Neural crest cell (in vitro differentiated cells): ENCODE results near the gene ATAT1. TPM values are rescaled to one million over a fixed set of nuclear protein-coding genes. Genes with fewer than 3 reads are reported as not detected.
"Not testable (repeated sequence)": the region's sequence is repeated elsewhere in the genome, so short reads cannot be mapped to it uniquely, and the experiment has no call there.

Experiments
- DNase-seq: peaks from one replicate; pipeline ENCODE4 v3.0.0; 2021; ENCODE audit warnings: low read depth, mixed read lengths, low spot score
- H3K27ac Mint-ChIP-seq: one replicate; pipeline ENCODE4 v1.8.0; 2021; ENCODE audit warnings: mild to moderate bottlenecking, mixed read lengths; ENCODE audit not compliant: unreplicated experiment
- H3K27me3 Mint-ChIP-seq: 2 replicates; pipeline ENCODE4 v1.8.0; 2021; ENCODE audit warnings: low read depth, mild to moderate bottlenecking, mixed read lengths
- H3K36me3 Mint-ChIP-seq: 2 replicates; pipeline ENCODE4 v1.8.0; 2021; ENCODE audit warnings: low read depth, mild to moderate bottlenecking, mixed read lengths
- H3K4me1 Mint-ChIP-seq: 2 replicates; pipeline ENCODE4 v1.8.0; 2021; ENCODE audit warnings: mixed read lengths
- H3K4me3 Mint-ChIP-seq: one replicate; pipeline ENCODE4 v1.8.0; 2021; ENCODE audit warnings: mild to moderate bottlenecking, mixed read lengths
- H3K9me3 Mint-ChIP-seq: 2 replicates; pipeline ENCODE4 v1.8.0; 2021; ENCODE audit warnings: mixed read lengths
- CTCF ChIP-seq: fragments of 200-600 bp; sonication (generic); conservative IDR thresholded peaks from 2 replicates; pipeline ENCODE4 v1.5.0; 2021; ENCODE audit warnings: antibody characterized with exemption, mild to moderate bottlenecking
- total RNA-seq: library from RNA; stranded (reverse); gene quantifications from 2 replicates; pipeline ENCODE4 v1.2.1, GENCODE V29; 2021

ATAT1 gene
- total RNA-seq, 1 donor from 2014 or later: 58.2 TPM

GRCh38 chr6:30656513-30656912, 29.8 kb downstream of the ATAT1 start:
- Mint-ChIP-seq H3K27ac (no peak overlapping the region), H3K36me3 (peaks cover 14% of the 10 kb centered on the region), H3K9me3 (no peaks in the 10 kb centered on the region), H3K27me3 (no peaks in the 10 kb centered on the region), H3K4me3 (no peak overlapping the region), H3K4me1 (no peaks in the 10 kb centered on the region)
- no peak for TF ChIP-seq CTCF
- no peak for DNase-seq

GRCh38 chr6:30657454-30657853, 30.8 kb downstream of the ATAT1 start:
- no peak for DNase-seq
- Mint-ChIP-seq H3K27ac (no peak overlapping the region), H3K4me1 (no peaks in the 10 kb centered on the region), H3K4me3 (no peak overlapping the region), H3K36me3 (peaks cover 19% of the 10 kb centered on the region), H3K9me3 (no peaks in the 10 kb centered on the region), H3K27me3 (no peaks in the 10 kb centered on the region)
- TF ChIP-seq CTCF: no peak

GRCh38 chr6:30657922-30658321, 31.2 kb downstream of the ATAT1 start:
- not testable (repeated sequence) for H3K4me1 Mint-ChIP-seq, H3K9me3 Mint-ChIP-seq, H3K27ac Mint-ChIP-seq, DNase-seq, H3K4me3 Mint-ChIP-seq, H3K27me3 Mint-ChIP-seq
- peaks cover 19% of the 10 kb centered on the region for H3K36me3 Mint-ChIP-seq

GRCh38 chr6:30664994-30665767, 38.5 kb downstream of the ATAT1 start:
- no peak overlapping the region for H3K4me3 Mint-ChIP-seq
- no peak for TF ChIP-seq CTCF
- H3K9me3 Mint-ChIP-seq: no peaks in the 10 kb centered on the region
- no peak overlapping the region for H3K27ac Mint-ChIP-seq
- H3K27me3 Mint-ChIP-seq: no peaks in the 10 kb centered on the region
- DNase-seq: no peak
- H3K4me1 Mint-ChIP-seq: no peaks in the 10 kb centered on the region
- peaks cover 9% of the 10 kb centered on the region for H3K36me3 Mint-ChIP-seq

- not testable (repeated sequence) for H3K27ac Mint-ChIP-seq, H3K4me3 Mint-ChIP-seq, H3K9me3 Mint-ChIP-seq, H3K27me3 Mint-ChIP-seq, H3K4me1 Mint-ChIP-seq, DNase-seq
- peaks cover 11% of the 10 kb centered on the region for H3K36me3 Mint-ChIP-seq
These were observed 39.6 kb downstream of the ATAT1 start for GRCh38 chr6:30666300-30666699.

- no peak for DNase-seq
- peaks cover 14% of the 10 kb centered on the region for H3K4me1 Mint-ChIP-seq
These were observed 44.3 kb downstream of the ATAT1 start for GRCh38 chr6:30670760-30671527.

More at GRCh38 chr6:30670760-30671527, 44.3 kb downstream of the ATAT1 start:
- Mint-ChIP-seq H3K9me3 (no peaks in the 10 kb centered on the region), H3K27ac (no peak overlapping the region), H3K27me3 (no peaks in the 10 kb centered on the region), H3K4me3 (peak overlapping the region; percentile 82), H3K36me3 (peaks cover 3% of the 10 kb centered on the region)
- peak; percentile 43 for TF ChIP-seq CTCF
